ENCODE results near the gene C5AR1.

- no peak for TF ChIP-seq EZH2phosphoT487 (IDR thresholded peaks at IDR 0.05; ENCODE audit: insufficient read depth, low read depth)
- no peak for TF ChIP-seq EZH2 (IDR thresholded peaks at IDR 0.05; ENCODE audit: insufficient read depth, poor library complexity, severe bottlenecking)
These were observed 14.2 kb downstream of the C5AR1 start for GRCh38 chr19:47323872-47324271.
